UCSD-AML1 (cell line): ENCODE results near the gene PTGES.

Experiments
- DNase-seq: peaks from one replicate; lab custom pipeline; 2025; ENCODE audit not compliant: unreplicated experiment; lab: John Stamatoyannopoulos, UW

PTGES gene

GRCh38 chr9:129720181-129720864 lies 32.5 kb downstream of the PTGES start:
- DNase-seq, result no peak

- no peak for DNase-seq
These were observed 33.7 kb downstream of the PTGES start for GRCh38 chr9:129719135-129719534.

- no peak for DNase-seq
These were observed 34.2 kb downstream of the PTGES start for GRCh38 chr9:129718647-129719046.

- no peak for DNase-seq
These were observed 34.9 kb downstream of the PTGES start for GRCh38 chr9:129717991-129718390.

GRCh38 chr9:129716091-129716490 lies 36.8 kb downstream of the PTGES start:
- DNase-seq, result no peak

GRCh38 chr9:129714511-129715061 lies 38.3 kb downstream of the PTGES start:
- DNase-seq, result no peak

- no peak for DNase-seq
These were observed 39.5 kb downstream of the PTGES start for GRCh38 chr9:129713402-129713679.

GRCh38 chr9:129712634-129713401 lies 40.0 kb downstream of the PTGES start:
- DNase-seq, result no peak

- DNase-seq, result no peak
These were observed 42.7 kb downstream of the PTGES start for GRCh38 chr9:129710169-129710453.

- DNase-seq, result no peak
These were observed 43.2 kb downstream of the PTGES start for GRCh38 chr9:129709438-129710168.

GRCh38 chr9:129708793-129709192 lies 44.0 kb downstream of the PTGES start:
- DNase-seq, result no peak

GRCh38 chr9:129704807-129705206 lies 48.0 kb downstream of the PTGES start:
- no peak for DNase-seq

GRCh38 chr9:129703667-129704355 lies 49.0 kb downstream of the PTGES start:
- DNase-seq, result no peak

- DNase-seq, result peak; percentile 21
These were observed 50.0 kb downstream of the PTGES start for GRCh38 chr9:129702589-129703520.

GRCh38 chr9:129701549-129701948 lies 51.3 kb downstream of the PTGES start:
- no peak for DNase-seq

- no peak for DNase-seq
These were observed 51.8 kb downstream of the PTGES start for GRCh38 chr9:129701054-129701453.

GRCh38 chr9:129698254-129698757 lies 54.5 kb downstream of the PTGES start:
- no peak for DNase-seq

- no peak for DNase-seq
These were observed 55.1 kb downstream of the PTGES start for GRCh38 chr9:129697656-129698253.

- DNase-seq, result no peak
These were observed 55.7 kb downstream of the PTGES start for GRCh38 chr9:129696944-129697655.
